ENCODE results near the gene ADCK1.

Gene ADCK1

GRCh38 chr14:77980475-77981321 lies 180.8 kb downstream of the ADCK1 start:
- peak overlapping the region in 1 of 2 donors; percentile 39 for H3K4me3 ChIP-seq (ENCODE audit: low read depth in 1 of 2, low read length in 2 of 2)
- no peaks in the 10 kb centered on the region for H3K27me3 ChIP-seq (ENCODE audit: low read depth, low read length)
- H3K9me3 ChIP-seq (ENCODE audit: control insufficient read depth in 1 of 2, low read length in 2 of 2): no peaks in the 10 kb centered on the region
- H3K4me1 ChIP-seq (ENCODE audit: control insufficient read depth in 1 of 2, insufficient read depth in 2 of 2, low read length in 2 of 2): peaks cover 0 to 6% of the 10 kb centered on the region in 2 donors
- no peak overlapping the region for H3K27ac ChIP-seq (ENCODE audit: low read length)
- H3K36me3 ChIP-seq (ENCODE audit: control insufficient read depth in 1 of 2, insufficient read depth in 2 of 2, low read length in 2 of 2): no peaks in the 10 kb centered on the region
